IPS DF 6.9 (cell line): ENCODE results near the gene GIPC2.
"Not testable (repeated sequence)": the region's sequence is repeated elsewhere in the genome, so short reads cannot be mapped to it uniquely, and the experiment has no call there.

ENCODE experiments used
- DNase-seq: peaks from one replicate; pipeline ENCODE4 v3.0.0-alpha.2; 2013; ENCODE audit warnings: low read depth, low spot score
- H3K27ac ChIP-seq: one replicate; pipeline ENCODE4 v1.5.1; 2013; ENCODE audit warnings: low read length, control low read depth
- H3K27me3 ChIP-seq: 2 replicates; pipeline ENCODE4 v1.6.1; 2013; ENCODE audit warnings: mild to moderate bottlenecking, low read length; ENCODE audit not compliant: control insufficient read depth, insufficient read depth
- H3K36me3 ChIP-seq: 2 replicates; pipeline ENCODE4 v1.6.1; 2013; ENCODE audit warnings: low read length; ENCODE audit not compliant: control insufficient read depth, insufficient read depth
- H3K4me1 ChIP-seq: 2 replicates; pipeline ENCODE4 v1.6.1; 2013; ENCODE audit warnings: low read length; ENCODE audit not compliant: control insufficient read depth, insufficient read depth
- H3K4me3 ChIP-seq: 2 replicates; pipeline ENCODE4 v1.5.1; 2013; ENCODE audit warnings: mild to moderate bottlenecking, low read length
- H3K9me3 ChIP-seq: 2 replicates; pipeline ENCODE4 v1.6.1; 2013; ENCODE audit warnings: low read length, inconsistent platforms; ENCODE audit not compliant: control insufficient read depth, insufficient read depth
- WGBS: extraction: QIAGEN DNeasy Blood & Tissue Kit; methylation state at CpG from one replicate; pipeline ENCODE4 v1.1.7; 2013; ENCODE audit warnings: mixed read lengths, missing lambda C conversion rate; ENCODE audit not compliant: insufficient read length, insufficient coverage; 5-methylcytosine and 5-hydroxymethylcytosine counted together

GIPC2 gene

GRCh38 chr1:78007677-78008341 lies 38.0 kb upstream of the GIPC2 start:
- Histone ChIP-seq H3K9me3 (no peaks in the 10 kb centered on the region), H3K36me3 (no peaks in the 10 kb centered on the region), H3K27me3 (no peaks in the 10 kb centered on the region), H3K27ac (no peak overlapping the region), H3K4me3 (no peak overlapping the region), H3K4me1 (no peaks in the 10 kb centered on the region)
- no peak for DNase-seq
- WGBS = no CpG with 5 or more reads among the region's 4 CpGs

- Histone ChIP-seq H3K36me3 (no peaks in the 10 kb centered on the region), H3K27me3 (no peaks in the 10 kb centered on the region), H3K4me3 (no peak overlapping the region), H3K4me1 (no peaks in the 10 kb centered on the region), H3K27ac (no peak overlapping the region), H3K9me3 (no peaks in the 10 kb centered on the region)
- DNase-seq = no peak
- WGBS = no CpG with 5 or more reads among the region's 3 CpGs
These were observed 36.5 kb upstream of the GIPC2 start for GRCh38 chr1:78009276-78009675.

DNA sequence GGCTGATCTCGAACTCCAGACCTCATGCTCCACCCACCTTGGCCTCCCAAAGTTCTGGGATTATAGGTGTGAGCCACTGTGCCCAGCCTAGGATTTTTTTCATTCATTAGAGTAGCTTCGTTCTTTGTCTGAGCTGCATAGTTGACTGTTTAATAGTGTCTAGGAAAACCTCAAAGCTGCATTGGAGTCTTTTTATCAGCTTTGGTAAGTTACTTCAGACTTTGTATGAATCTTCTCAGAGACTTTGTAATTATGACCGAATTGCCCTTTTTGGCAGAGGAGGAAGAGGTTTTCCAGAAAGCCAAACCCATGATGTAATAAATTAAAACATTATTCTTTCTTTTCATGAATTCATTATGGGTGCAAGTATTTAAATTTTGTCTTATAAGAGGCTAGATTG lies 35.9 kb upstream of the GIPC2 start:
- no CpG with 5 or more reads among the region's 3 CpGs for WGBS
- Histone ChIP-seq H3K4me3 (no peak overlapping the region), H3K9me3 (no peaks in the 10 kb centered on the region), H3K27ac (no peak overlapping the region), H3K36me3 (no peaks in the 10 kb centered on the region), H3K4me1 (no peaks in the 10 kb centered on the region), H3K27me3 (no peaks in the 10 kb centered on the region)
- DNase-seq = no peak

DNA sequence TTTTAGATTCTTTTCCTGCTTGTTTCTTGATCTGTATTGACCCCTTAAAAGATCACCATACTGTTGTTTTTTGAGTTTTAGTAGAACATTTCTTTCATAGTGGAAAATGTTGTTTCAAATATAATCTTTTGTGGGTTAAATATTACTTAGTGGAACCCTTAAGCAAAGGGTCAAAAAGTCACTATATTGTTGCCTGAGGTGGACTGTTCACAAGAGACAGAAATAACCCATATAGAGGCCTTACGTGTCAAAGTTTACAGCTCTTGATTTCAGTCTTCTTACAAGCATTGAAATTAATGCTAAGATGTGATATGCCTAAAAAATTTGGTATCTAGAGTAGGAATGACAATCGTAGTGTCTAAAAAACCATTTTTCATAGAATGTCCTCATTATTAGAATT lies 34.7 kb upstream of the GIPC2 start:
- no peaks in the 10 kb centered on the region for H3K9me3 ChIP-seq
- no peak overlapping the region for H3K4me3 ChIP-seq
- no peak overlapping the region for H3K27ac ChIP-seq
- DNase-seq = no peak
- no peaks in the 10 kb centered on the region for H3K36me3 ChIP-seq
- no peaks in the 10 kb centered on the region for H3K27me3 ChIP-seq
- WGBS = no CpG with 5 or more reads among the region's 2 CpGs
- no peaks in the 10 kb centered on the region for H3K4me1 ChIP-seq

- Histone ChIP-seq H3K27me3 (no peaks in the 10 kb centered on the region), H3K4me1 (no peaks in the 10 kb centered on the region), H3K36me3 (no peaks in the 10 kb centered on the region), H3K4me3 (no peak overlapping the region), H3K9me3 (no peaks in the 10 kb centered on the region), H3K27ac (no peak overlapping the region)
- no peak for DNase-seq
These were observed 30.6 kb upstream of the GIPC2 start for GRCh38 chr1:78015148-78015547.

DNA sequence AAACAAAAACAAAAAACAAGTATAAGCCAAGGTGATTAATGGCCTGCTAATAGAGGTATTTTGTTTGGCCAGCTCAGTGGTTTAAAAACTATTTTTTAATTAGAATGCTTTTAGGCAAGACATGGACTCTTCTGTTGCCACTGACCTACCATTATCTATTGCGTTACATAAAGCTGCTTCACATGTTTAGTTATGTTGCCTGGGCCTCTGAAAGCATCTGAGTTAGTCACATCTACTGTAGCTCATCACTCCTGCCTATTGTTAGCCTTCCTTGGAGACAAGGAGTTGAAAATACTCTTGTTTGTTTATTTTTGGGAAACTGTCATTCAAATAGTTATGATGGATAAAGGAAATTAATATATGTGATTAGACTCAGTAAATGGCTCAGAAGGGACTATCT lies 26.7 kb upstream of the GIPC2 start:
- no peak for DNase-seq
- Histone ChIP-seq H3K4me1 (no peaks in the 10 kb centered on the region), H3K9me3 (no peaks in the 10 kb centered on the region), H3K36me3 (no peaks in the 10 kb centered on the region), H3K4me3 (no peak overlapping the region), H3K27ac (no peak overlapping the region), H3K27me3 (no peaks in the 10 kb centered on the region)
- WGBS = no CpG with 5 or more reads among the region's 1 CpG

GRCh38 chr1:78021134-78021533 lies 24.6 kb upstream of the GIPC2 start:
- not testable (repeated sequence) for H3K27ac ChIP-seq
- WGBS = no CpG with 5 or more reads among the region's 4 CpGs

GRCh38 chr1:78029793-78030192 lies 16.0 kb upstream of the GIPC2 start:
- no peak overlapping the region for H3K4me3 ChIP-seq
- H3K4me1 ChIP-seq = no peaks in the 10 kb centered on the region
- H3K27me3 ChIP-seq = no peaks in the 10 kb centered on the region
- WGBS = no CpG with 5 or more reads among the region's 4 CpGs
- no peak for DNase-seq
- H3K9me3 ChIP-seq = no peaks in the 10 kb centered on the region
- no peak overlapping the region for H3K27ac ChIP-seq
- H3K36me3 ChIP-seq = no peaks in the 10 kb centered on the region

More at GRCh38 chr1:78021134-78021533, 24.6 kb upstream of the GIPC2 start:
- not testable (repeated sequence) for H3K36me3 ChIP-seq, DNase-seq, H3K4me1 ChIP-seq, H3K9me3 ChIP-seq, H3K27me3 ChIP-seq, H3K4me3 ChIP-seq

GRCh38 chr1:78032996-78033796 lies 12.6 kb upstream of the GIPC2 start:
- Histone ChIP-seq H3K27ac (no peak overlapping the region), H3K4me3 (no peak overlapping the region), H3K36me3 (no peaks in the 10 kb centered on the region), H3K27me3 (no peaks in the 10 kb centered on the region), H3K9me3 (no peaks in the 10 kb centered on the region), H3K4me1 (no peaks in the 10 kb centered on the region)
- no peak for DNase-seq
- no CpG with 5 or more reads among the region's 4 CpGs for WGBS

DNA sequence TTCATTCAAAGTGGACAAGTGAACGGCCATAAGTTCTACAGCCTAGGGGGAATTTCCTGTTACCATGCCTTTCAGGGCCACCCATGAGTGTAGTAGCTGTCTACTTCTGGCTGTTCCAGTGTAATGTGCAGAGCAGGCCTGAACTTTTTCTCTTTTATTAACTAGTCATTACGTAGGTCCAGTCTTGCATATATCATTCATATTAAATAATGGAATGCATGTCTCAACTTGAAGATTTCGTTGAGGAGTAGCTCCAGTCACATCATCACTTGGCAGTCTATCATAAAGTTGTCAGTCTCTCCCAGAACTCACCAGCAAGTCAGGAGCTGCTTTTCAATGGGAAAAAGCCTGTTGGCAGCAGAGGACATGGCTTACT lies 12.0 kb upstream of the GIPC2 start:
- WGBS = no CpG with 5 or more reads among the region's 3 CpGs
- no peak overlapping the region for H3K27ac ChIP-seq
- no peaks in the 10 kb centered on the region for H3K27me3 ChIP-seq
- no peak overlapping the region for H3K4me3 ChIP-seq
- no peaks in the 10 kb centered on the region for H3K9me3 ChIP-seq
- H3K36me3 ChIP-seq = no peaks in the 10 kb centered on the region
- no peak for DNase-seq
- H3K4me1 ChIP-seq = no peaks in the 10 kb centered on the region

DNA sequence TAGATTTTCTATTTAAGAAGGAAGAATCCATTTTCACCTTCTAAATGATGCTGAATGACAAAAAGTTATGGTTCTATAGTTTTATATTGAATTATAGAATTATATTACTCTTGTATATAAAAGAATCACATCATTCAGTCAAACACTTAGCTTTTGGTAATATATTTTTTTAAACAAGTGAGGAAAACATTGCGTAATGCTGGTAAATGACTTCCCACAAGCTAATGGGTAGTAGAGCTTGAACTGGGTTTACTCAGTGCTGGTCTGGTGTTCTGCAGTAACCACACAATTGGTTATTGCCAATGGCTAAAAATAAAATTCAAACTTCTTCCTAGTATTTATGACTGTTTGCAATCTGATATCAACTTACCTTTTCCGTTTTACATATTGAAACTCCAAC lies 10.6 kb upstream of the GIPC2 start:
- no peaks in the 10 kb centered on the region for H3K36me3 ChIP-seq
- DNase-seq = no peak
- no peaks in the 10 kb centered on the region for H3K9me3 ChIP-seq
- no peak overlapping the region for H3K27ac ChIP-seq
- no peak overlapping the region for H3K4me3 ChIP-seq
- no peaks in the 10 kb centered on the region for H3K27me3 ChIP-seq
- no CpG with 5 or more reads among the region's 2 CpGs for WGBS
- no peaks in the 10 kb centered on the region for H3K4me1 ChIP-seq
